Activated CD8-positive, alpha-beta T cell treated with anti-CD3 and anti-CD28 coated beads, Interleukin-2, amount 10 ng/mL, durations not matched to agents 7 days and 5 days (primary cell): ENCODE results near the gene ATAD1. TPM values are rescaled to one million over a fixed set of nuclear protein-coding genes. Genes with fewer than 3 reads are reported as not detected.
A peak's percentile ranks its signal among the peaks of the same experiment; 100 is the strongest.

Experiments
- ATAC-seq: fragments of 150-1000 bp; cut with Tn5 transposase; one replicate; pipeline ENCODE4 v1.10.0; 2021; ENCODE audit warnings: moderate library complexity
- CTCF ChIA-PET: fragments of 350-600 bp; sonication (Branson Sonifier 250); formaldehyde crosslinking; loops from one replicate; lab custom pipeline; 2021; ENCODE audit warnings: antibody characterized with exemption; lab: Charles Lee
- POLR2A ChIA-PET: fragments of 350-600 bp; sonication (Branson Sonifier 250); formaldehyde crosslinking; loops from one replicate; lab custom pipeline; 2021; ENCODE audit warnings: antibody characterized with exemption; lab: Charles Lee
- DNase-seq: peaks from one replicate; pipeline ENCODE4 v3.0.0-alpha.2; 2020
- H3K27ac Mint-ChIP-seq: one replicate; pipeline ENCODE4 v1.8.0; 2021; ENCODE audit warnings: mild to moderate bottlenecking, mixed read lengths
- H3K27me3 Mint-ChIP-seq: one replicate; pipeline ENCODE4 v1.8.0; 2021; ENCODE audit warnings: low read depth, mixed read lengths
- H3K36me3 Mint-ChIP-seq: one replicate; pipeline ENCODE4 v1.8.0; 2021; ENCODE audit warnings: low read depth, mixed read lengths
- H3K4me1 Mint-ChIP-seq: one replicate; pipeline ENCODE4 v1.8.0; 2021; ENCODE audit warnings: low read depth, mixed read lengths
- H3K4me3 Mint-ChIP-seq: one replicate; pipeline ENCODE4 v1.8.0; 2021; ENCODE audit warnings: mild to moderate bottlenecking, mixed read lengths
- H3K9me3 Mint-ChIP-seq: one replicate; pipeline ENCODE4 v1.8.0; 2022; ENCODE audit warnings: mixed read lengths; ENCODE audit not compliant: insufficient read depth
- total RNA-seq, 2 experiments: library from RNA; stranded (reverse); gene quantifications; one replicate each; pipeline ENCODE4 v1.2.3, GENCODE V29; 2021

ATAD1 gene
- total RNA-seq, 2 experiments from 2014 or later, result 38.9 to 42.5 TPM

GRCh38 chr10:87734987-87735827 lies 82.8 kb downstream of the ATAD1 start:
- Mint-ChIP-seq H3K27ac (no peak overlapping the region), H3K4me3 (no peak overlapping the region), H3K36me3 (no peaks in the 10 kb centered on the region), H3K4me1 (peaks cover 1% of the 10 kb centered on the region), H3K9me3 (no peaks in the 10 kb centered on the region), H3K27me3 (peaks cover 27% of the 10 kb centered on the region)
- DNase-seq, result no peak
- ChIA-PET POLR2A (no interaction called here), CTCF (interaction anchor here (0.8 to 1.5 kb wide), 8 partner anchors 9 to 202 kb away, joined by 3 to 5 read pairs (median 3); no protein-coding TSS in a partner anchor)
- ATAC-seq, result peak; percentile 68

DNA sequence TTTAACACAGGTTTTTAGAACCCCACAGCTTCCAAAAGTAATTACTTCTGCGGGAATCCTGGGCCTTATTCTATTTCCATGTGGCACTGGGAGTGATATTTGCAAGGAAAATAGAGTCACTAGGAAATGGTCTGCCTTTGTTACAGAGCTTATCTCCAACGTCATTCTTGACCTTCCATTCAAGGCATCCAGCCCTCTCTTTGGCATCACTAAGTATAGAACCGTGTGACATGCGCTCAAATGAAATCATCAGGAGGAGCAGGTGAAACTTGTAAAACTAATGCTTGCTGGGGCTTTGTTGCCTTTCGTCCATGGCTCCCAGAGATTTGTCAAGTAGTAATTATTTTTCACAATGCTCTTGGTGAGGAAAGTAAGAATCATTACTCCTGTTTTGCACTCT lies 84.9 kb downstream of the ATAD1 start:
- DNase-seq (no peak), ATAC-seq (no peak)
- no peaks in the 10 kb centered on the region for H3K36me3 Mint-ChIP-seq
- H3K27me3 Mint-ChIP-seq, result peaks cover 25% of the 10 kb centered on the region
- no peak overlapping the region for H3K27ac Mint-ChIP-seq
- no peak overlapping the region for H3K4me3 Mint-ChIP-seq
- peaks cover 1% of the 10 kb centered on the region for H3K4me1 Mint-ChIP-seq
- ChIA-PET POLR2A (no interaction called here), CTCF (interaction anchor here (1.1 kb wide), 1 partner anchor 15 kb away, joined by 3 read pairs; no protein-coding TSS in a partner anchor)
- no peaks in the 10 kb centered on the region for H3K9me3 Mint-ChIP-seq

- H3K36me3 Mint-ChIP-seq, result no peaks in the 10 kb centered on the region
- no peak for ATAC-seq
- POLR2A ChIA-PET, result no interaction called here
- CTCF ChIA-PET, result no interaction called here
- no peak overlapping the region for H3K27ac Mint-ChIP-seq
- no peak for DNase-seq
- peaks cover 24% of the 10 kb centered on the region for H3K27me3 Mint-ChIP-seq
- no peak overlapping the region for H3K4me3 Mint-ChIP-seq
- H3K4me1 Mint-ChIP-seq, result no peaks in the 10 kb centered on the region
- no peaks in the 10 kb centered on the region for H3K9me3 Mint-ChIP-seq
Observed at GRCh38 chr10:87729940-87730339, 88.1 kb downstream of the ATAD1 start.

DNA sequence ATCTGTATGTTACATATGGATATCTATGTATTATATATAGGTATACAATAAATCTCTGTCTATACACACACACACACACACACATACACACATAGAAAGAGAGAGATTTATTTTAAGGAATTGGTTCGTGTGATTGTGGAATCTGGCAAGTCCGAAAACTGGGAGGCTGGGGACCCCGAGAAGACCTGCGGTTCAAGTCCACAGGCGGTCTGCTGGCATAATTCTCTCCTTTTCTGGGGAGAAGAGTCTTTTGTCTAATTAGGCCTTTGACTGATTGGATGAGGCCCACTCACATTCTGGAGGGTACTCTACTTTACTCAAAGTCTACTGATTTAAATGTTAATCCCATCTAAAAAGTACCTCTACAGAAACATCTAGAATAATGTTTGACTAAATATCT lies 93.2 kb downstream of the ATAD1 start:
- POLR2A ChIA-PET, result no interaction called here
- Mint-ChIP-seq H3K9me3 (no peaks in the 10 kb centered on the region), H3K4me3 (no peak overlapping the region), H3K27ac (no peak overlapping the region), H3K36me3 (no peaks in the 10 kb centered on the region), H3K4me1 (peaks cover 1% of the 10 kb centered on the region), H3K27me3 (peaks cover 22% of the 10 kb centered on the region)
- CTCF ChIA-PET, result no interaction called here
- DNase-seq (no peak), ATAC-seq (no peak)

DNA sequence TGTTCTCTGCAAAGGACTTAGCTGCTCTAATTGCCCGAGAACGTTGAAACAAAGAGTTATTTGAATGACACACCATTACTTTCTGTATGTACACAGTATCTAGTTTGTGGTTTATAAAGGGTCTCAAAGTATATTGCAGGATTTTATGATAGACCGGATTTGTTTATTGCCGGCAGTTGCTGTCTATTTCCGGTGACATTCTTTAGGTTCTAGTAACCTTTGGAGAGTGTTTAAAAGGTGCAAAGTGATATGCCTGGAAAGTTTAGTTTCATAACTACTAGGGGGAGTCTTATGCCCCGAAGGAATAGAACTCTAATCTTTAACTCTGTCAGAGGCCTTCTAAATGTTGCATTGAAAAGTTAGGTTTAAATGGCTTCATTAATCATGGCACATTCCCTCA lies 94.5 kb downstream of the ATAD1 start:
- CTCF ChIA-PET, result no interaction called here
- no peaks in the 10 kb centered on the region for H3K9me3 Mint-ChIP-seq
- ATAC-seq, result no peak

DNA sequence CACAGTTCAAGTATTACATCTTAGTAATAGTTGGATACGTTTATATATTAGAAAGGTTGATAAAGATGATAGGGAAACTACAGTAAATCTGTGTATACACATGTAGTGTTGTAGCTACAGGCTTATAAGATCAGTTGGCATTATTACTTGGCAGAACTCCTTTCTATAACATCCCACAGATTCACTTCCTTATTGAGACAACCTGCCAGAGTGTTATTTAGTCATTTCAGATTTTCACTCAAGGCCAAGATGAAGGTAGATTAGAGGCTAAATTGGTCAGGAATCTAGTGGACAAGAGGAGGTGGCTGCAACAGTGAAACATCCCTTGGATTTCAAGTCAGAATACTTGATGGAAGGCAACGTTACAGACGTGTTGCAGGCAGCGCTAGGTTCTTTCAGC lies 95.3 kb downstream of the ATAD1 start:
- POLR2A ChIA-PET, result no interaction called here
- ATAC-seq, result no peak
- no peak for DNase-seq
- Mint-ChIP-seq H3K4me3 (no peak overlapping the region), H3K27ac (no peak overlapping the region), H3K4me1 (peaks cover 1% of the 10 kb centered on the region), H3K36me3 (no peaks in the 10 kb centered on the region), H3K9me3 (no peaks in the 10 kb centered on the region), H3K27me3 (peaks cover 18% of the 10 kb centered on the region)
- CTCF ChIA-PET, result no interaction called here

More for the DNA sequence above, 94.5 kb downstream of the ATAD1 start:
- Mint-ChIP-seq H3K4me1 (peaks cover 1% of the 10 kb centered on the region), H3K4me3 (no peak overlapping the region), H3K27me3 (peaks cover 19% of the 10 kb centered on the region), H3K27ac (no peak overlapping the region), H3K36me3 (no peaks in the 10 kb centered on the region)
- DNase-seq, result no peak
- POLR2A ChIA-PET, result no interaction called here

- no peaks in the 10 kb centered on the region for H3K36me3 Mint-ChIP-seq
- ChIA-PET POLR2A (no interaction called here), CTCF (interaction anchor here (0.9 kb wide), 1 partner anchor 14 kb away, joined by 3 read pairs; no protein-coding TSS in a partner anchor)
- H3K4me3 Mint-ChIP-seq, result no peak overlapping the region
- ATAC-seq, result no peak
- no peak overlapping the region for H3K27ac Mint-ChIP-seq
- peaks cover 1% of the 10 kb centered on the region for H3K4me1 Mint-ChIP-seq
- no peaks in the 10 kb centered on the region for H3K9me3 Mint-ChIP-seq
- DNase-seq, result no peak
- H3K27me3 Mint-ChIP-seq, result peaks cover 14% of the 10 kb centered on the region
Observed at GRCh38 chr10:87721781-87722180, 96.2 kb downstream of the ATAD1 start.

GRCh38 chr10:87720665-87721064 lies 97.4 kb downstream of the ATAD1 start:
- POLR2A ChIA-PET, result no interaction called here
- CTCF ChIA-PET, result no interaction called here
- Mint-ChIP-seq H3K27ac (no peak overlapping the region), H3K27me3 (peaks cover 15% of the 10 kb centered on the region), H3K9me3 (no peaks in the 10 kb centered on the region), H3K4me1 (peaks cover 10% of the 10 kb centered on the region), H3K4me3 (no peak overlapping the region), H3K36me3 (no peaks in the 10 kb centered on the region)
- DNase-seq (no peak), ATAC-seq (no peak)

DNA sequence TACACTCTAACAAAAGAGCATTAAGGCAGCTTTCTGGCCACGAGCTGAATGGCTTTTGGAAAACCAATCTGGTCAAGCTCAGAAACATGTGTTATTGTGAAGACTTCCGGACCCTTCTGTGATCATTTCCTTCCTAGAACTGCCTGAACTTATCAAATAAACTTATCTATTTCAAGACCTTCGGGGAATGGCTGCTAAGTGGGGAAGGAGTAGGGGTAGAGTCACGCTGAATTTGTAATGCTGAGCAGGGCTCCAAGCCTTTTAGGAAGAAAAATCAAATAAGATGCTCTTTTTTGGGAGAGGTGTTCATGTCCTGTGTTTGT lies 101.7 kb downstream of the ATAD1 start:
- ATAC-seq, result no peak
- ChIA-PET CTCF (no interaction called here), POLR2A (no interaction called here)
- H3K9me3 Mint-ChIP-seq, result no peaks in the 10 kb centered on the region
- DNase-seq, result no peak
- peaks cover 12% of the 10 kb centered on the region for H3K27me3 Mint-ChIP-seq
- H3K36me3 Mint-ChIP-seq, result no peaks in the 10 kb centered on the region
- H3K4me3 Mint-ChIP-seq, result no peak overlapping the region
- H3K27ac Mint-ChIP-seq, result no peak overlapping the region
- peaks cover 11% of the 10 kb centered on the region for H3K4me1 Mint-ChIP-seq

DNA sequence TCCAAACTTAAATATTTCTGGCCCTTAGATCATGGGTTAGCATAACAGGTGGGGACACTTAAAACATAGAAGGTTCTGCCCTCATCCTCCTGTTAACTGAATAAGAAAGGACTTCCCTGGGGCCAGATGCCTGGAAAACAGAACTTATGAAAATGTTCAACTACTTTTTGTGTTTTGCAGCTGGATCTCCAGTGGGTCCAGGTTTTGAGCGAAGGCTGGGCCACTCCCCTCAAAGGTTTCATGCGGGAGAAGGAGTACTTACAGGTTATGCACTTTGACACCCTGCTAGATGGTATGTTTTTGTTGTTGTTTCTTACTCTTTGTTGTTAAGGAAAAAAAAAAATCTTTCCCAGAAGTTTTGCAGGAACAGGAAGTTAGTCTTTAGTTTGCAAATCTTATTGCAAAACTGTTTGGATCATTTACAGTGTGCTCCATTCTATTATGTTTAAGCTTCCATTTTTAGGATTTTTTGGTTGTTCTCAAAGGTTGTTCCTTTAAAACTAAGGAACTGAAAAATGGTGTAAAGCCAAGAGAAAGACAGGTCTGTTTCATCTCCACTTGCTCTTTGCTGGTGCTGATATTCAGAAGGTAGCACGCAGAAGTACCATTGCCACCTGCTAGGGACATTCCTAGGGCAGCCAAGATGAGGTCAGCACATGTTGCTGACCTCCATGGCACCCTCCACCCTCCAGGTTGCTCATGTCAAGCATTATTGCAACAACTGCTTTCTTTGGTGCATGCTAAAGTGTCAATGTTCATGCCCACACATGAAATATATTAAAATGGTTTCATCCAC lies 102.3 kb downstream of the ATAD1 start:
- ATAC-seq (no peak), DNase-seq (no peak)
- POLR2A ChIA-PET, result no interaction called here
- Mint-ChIP-seq H3K36me3 (no peaks in the 10 kb centered on the region), H3K27me3 (peaks cover 10% of the 10 kb centered on the region), H3K27ac (no peak overlapping the region), H3K4me3 (no peak overlapping the region), H3K4me1 (peaks cover 11% of the 10 kb centered on the region), H3K9me3 (no peaks in the 10 kb centered on the region)
- CTCF ChIA-PET, result no interaction called here

GRCh38 chr10:87713707-87714106 lies 104.3 kb downstream of the ATAD1 start:
- ChIA-PET POLR2A (no interaction called here), CTCF (no interaction called here)
- Mint-ChIP-seq H3K27me3 (peaks cover 13% of the 10 kb centered on the region), H3K36me3 (no peaks in the 10 kb centered on the region), H3K4me3 (no peak overlapping the region), H3K27ac (no peak overlapping the region), H3K4me1 (peaks cover 11% of the 10 kb centered on the region), H3K9me3 (no peaks in the 10 kb centered on the region)
- ATAC-seq (no peak), DNase-seq (no peak)

- no peak for DNase-seq
- H3K27ac Mint-ChIP-seq, result no peak overlapping the region
- peaks cover 13% of the 10 kb centered on the region for H3K27me3 Mint-ChIP-seq
- POLR2A ChIA-PET, result no interaction called here
- ATAC-seq, result no peak
- CTCF ChIA-PET, result no interaction called here
- H3K4me3 Mint-ChIP-seq, result no peak overlapping the region
- H3K36me3 Mint-ChIP-seq, result no peaks in the 10 kb centered on the region
- no peaks in the 10 kb centered on the region for H3K9me3 Mint-ChIP-seq
- peaks cover 11% of the 10 kb centered on the region for H3K4me1 Mint-ChIP-seq
Observed at GRCh38 chr10:87712913-87713616, 105.0 kb downstream of the ATAD1 start.
